Esophagus squamous epithelium (tissue), 5 donors: ENCODE results near the gene TTC32. TPM values are rescaled to one million over a fixed set of nuclear protein-coding genes. Genes with fewer than 3 reads are reported as not detected.

Experiments
- DNase-seq: peaks from one replicate; lab custom pipeline; 2025; lab: John Stamatoyannopoulos, UW
- H3K27ac ChIP-seq, 4 donors: fragments of 200-600 bp; sonication (generic); one replicate each; pipeline ENCODE4 v1.5.1; 2016 to 2019; ENCODE audit warnings: mild to moderate bottlenecking in 1 of 4
- H3K27me3 ChIP-seq, 4 donors: fragments of 200-600 bp; sonication (generic); 1 replicate in 3 of 4; 2 replicates in 1 of 4; pipeline versions ENCODE4 v1.5.1 to v1.6.0; 2017 to 2021; ENCODE audit warnings: antibody characterized with exemption in 1 of 4
- H3K36me3 ChIP-seq, 3 donors: fragments of 200-600 bp; sonication (generic); one replicate each; pipeline ENCODE4 v1.5.1; 2016 to 2019
- H3K4me1 ChIP-seq, 3 donors: fragments of 200-600 bp; sonication (generic); one replicate each; pipeline ENCODE4 v1.5.1; 2017 to 2019
- H3K4me3 ChIP-seq, 4 donors: fragments of 200-600 bp; sonication (generic); 1 replicate in 3 of 4; 2 replicates in 1 of 4; pipeline ENCODE4 v1.5.1; 2016 to 2019; ENCODE audit warnings: mild to moderate bottlenecking in 2 of 4, moderate library complexity in 1 of 4
- H3K9me3 ChIP-seq, 3 donors: fragments of 200-600 bp; sonication (generic); one replicate each; pipeline ENCODE4 v1.5.1; 2016 to 2019
- POLR2A ChIP-seq, 4 donors: fragments of 450-650 bp; IDR thresholded peaks; one replicate each; pipeline ENCODE4 v1.6.1; 2017; ENCODE audit warnings: antibody characterized with exemption in 4 of 4, mild to moderate bottlenecking in 4 of 4, moderate library complexity in 3 of 4
- WGBS, 2 donors: methylation state at CpG; one replicate each; pipeline ENCODE4 v1.1.5; 2018; 5-methylcytosine and 5-hydroxymethylcytosine counted together
- intact Hi-C: fragments of 100-400 bp; cut with DNase I; formaldehyde crosslinking; loops from one replicate; pipeline ENCODE4 v1.15.0; 2022
- total RNA-seq, 4 donors: library from RNA; depleted of rRNA; stranded (reverse); fragments of >200 nt; gene quantifications; one replicate each; pipeline ENCODE4 v1.1.0, GENCODE V29; 2016
- TF ChIP-seq, protein P1 (sequence below), 6 experiments: fragments of 450-650 bp in 4 of 6; fragments of 200-600 bp in 2 of 6; sonication (generic) in 2 of 6; IDR thresholded peaks; one replicate each; pipeline ENCODE4 v1.5.1; 2016 to 2019; ENCODE audit warnings: antibody characterized with exemption in 6 of 6, mild to moderate bottlenecking in 4 of 6, moderate library complexity in 4 of 6
- donor health status: DM: yes; HTN: yes; CAD: no.

The TTC32 gene
- total RNA-seq, 4 donors from 2014 or later, result 5.2 to 15.8 (median 7.2) TPM

DNA sequence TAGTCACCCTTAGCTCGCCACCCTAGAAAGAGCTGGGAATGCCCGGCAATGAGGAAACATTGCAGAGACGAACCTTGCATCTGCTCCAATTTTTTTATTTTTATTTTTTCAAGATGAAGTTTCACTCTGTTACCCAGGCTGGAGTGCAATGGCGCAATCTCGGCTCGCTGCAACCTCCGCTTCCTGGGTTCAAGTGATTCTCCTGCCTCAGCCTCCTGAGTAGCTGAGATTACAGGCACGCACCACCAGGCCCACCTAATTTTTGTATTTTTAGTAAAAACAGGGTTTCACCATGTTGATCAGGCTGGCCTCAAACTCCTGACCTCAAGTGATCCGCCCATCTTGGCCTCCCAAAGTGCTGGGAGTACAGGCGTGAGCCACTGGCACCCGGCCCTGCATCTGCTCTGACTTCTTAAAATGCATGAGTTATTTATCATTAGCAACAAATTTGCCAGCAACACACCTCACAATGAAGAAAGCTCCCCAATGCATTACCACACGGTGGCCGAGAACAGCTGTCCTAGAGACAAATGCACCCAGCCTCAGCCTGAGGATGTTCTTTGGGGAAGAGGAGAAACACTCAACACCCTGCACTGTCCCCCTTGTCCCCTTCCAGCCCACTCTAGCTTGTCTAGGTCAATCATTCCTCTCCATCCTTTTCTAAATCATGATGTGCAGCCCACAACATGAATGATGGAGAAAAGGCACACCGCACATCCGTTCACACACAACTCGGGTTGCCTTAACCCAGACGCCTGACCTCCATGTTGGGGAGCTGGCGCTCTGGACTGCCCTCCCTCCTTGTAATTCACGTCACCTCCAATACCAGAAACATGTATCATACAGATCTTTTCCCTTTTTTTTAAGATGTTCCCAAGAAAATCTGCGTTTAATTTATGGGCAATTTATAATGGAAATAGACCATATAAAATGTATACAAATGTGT, 46.9 kb downstream of the TTC32 start:
- no peak overlapping the region for H3K27ac ChIP-seq
- intact Hi-C loops, result no loop called here
- DNase-seq, result no peak
- no peaks in the 10 kb centered on the region for H3K27me3 ChIP-seq
- 91% methylated on average over 20 of the region's 20 CpGs for WGBS, 2 donors
- H3K36me3 ChIP-seq, result no peaks in the 10 kb centered on the region
- H3K4me1 ChIP-seq, result peaks cover 0 to 9% (median 5%) of the 10 kb centered on the region in 3 donors
- H3K4me3 ChIP-seq, result no peak overlapping the region
- no peaks in the 10 kb centered on the region for H3K9me3 ChIP-seq
- TF ChIP-seq POLR2A (IDR thresholded peaks at IDR 0.05), result no peak
- TF ChIP-seq, protein P1, sequence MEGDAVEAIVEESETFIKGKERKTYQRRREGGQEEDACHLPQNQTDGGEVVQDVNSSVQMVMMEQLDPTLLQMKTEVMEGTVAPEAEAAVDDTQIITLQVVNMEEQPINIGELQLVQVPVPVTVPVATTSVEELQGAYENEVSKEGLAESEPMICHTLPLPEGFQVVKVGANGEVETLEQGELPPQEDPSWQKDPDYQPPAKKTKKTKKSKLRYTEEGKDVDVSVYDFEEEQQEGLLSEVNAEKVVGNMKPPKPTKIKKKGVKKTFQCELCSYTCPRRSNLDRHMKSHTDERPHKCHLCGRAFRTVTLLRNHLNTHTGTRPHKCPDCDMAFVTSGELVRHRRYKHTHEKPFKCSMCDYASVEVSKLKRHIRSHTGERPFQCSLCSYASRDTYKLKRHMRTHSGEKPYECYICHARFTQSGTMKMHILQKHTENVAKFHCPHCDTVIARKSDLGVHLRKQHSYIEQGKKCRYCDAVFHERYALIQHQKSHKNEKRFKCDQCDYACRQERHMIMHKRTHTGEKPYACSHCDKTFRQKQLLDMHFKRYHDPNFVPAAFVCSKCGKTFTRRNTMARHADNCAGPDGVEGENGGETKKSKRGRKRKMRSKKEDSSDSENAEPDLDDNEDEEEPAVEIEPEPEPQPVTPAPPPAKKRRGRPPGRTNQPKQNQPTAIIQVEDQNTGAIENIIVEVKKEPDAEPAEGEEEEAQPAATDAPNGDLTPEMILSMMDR (IDR thresholded peaks at IDR 0.05), result no peak

DNA sequence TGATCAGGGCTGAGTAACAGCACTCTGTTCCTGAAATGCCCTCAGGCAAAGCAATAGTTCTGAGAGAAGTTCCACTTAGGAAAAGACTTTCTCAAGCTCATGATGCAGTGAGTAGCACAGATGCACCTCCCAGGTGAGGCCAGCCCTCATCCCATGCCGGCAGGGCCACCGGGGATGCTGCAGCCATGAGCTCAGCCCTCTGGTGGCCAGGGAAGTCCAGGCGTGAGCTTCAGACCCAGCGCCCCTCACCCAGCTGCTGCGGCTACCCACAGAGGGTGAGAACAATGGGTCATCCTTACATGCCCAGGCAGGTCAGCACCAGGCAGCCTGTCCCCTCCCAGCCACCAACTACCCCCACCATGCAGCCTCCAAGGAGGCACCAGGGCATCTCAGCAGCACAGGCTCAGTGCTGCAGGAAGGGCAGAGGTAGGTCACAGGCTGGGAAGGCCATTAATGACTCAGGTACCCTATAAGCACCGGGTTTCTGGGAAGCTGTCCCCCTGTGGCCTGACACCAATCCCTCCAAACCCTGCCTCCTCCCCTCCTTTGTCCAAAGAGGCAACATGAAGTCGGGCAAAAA, 50.6 kb downstream of the TTC32 start:
- no peaks in the 10 kb centered on the region for H3K27me3 ChIP-seq
- peaks cover 0 to 7% (median 5%) of the 10 kb centered on the region in 3 donors for H3K4me1 ChIP-seq
- no peaks in the 10 kb centered on the region for H3K36me3 ChIP-seq
- WGBS, 2 donors, result 68 to 79% methylated on average over 2 of the region's 7 CpGs
- DNase-seq, result no peak
- H3K9me3 ChIP-seq, result no peaks in the 10 kb centered on the region
- no peak overlapping the region for H3K4me3 ChIP-seq
- no peak overlapping the region for H3K27ac ChIP-seq
- TF ChIP-seq, protein P1 (IDR thresholded peaks at IDR 0.05), result no peak
- TF ChIP-seq POLR2A (IDR thresholded peaks at IDR 0.05), result no peak
- intact Hi-C loops, result no loop called here

DNA sequence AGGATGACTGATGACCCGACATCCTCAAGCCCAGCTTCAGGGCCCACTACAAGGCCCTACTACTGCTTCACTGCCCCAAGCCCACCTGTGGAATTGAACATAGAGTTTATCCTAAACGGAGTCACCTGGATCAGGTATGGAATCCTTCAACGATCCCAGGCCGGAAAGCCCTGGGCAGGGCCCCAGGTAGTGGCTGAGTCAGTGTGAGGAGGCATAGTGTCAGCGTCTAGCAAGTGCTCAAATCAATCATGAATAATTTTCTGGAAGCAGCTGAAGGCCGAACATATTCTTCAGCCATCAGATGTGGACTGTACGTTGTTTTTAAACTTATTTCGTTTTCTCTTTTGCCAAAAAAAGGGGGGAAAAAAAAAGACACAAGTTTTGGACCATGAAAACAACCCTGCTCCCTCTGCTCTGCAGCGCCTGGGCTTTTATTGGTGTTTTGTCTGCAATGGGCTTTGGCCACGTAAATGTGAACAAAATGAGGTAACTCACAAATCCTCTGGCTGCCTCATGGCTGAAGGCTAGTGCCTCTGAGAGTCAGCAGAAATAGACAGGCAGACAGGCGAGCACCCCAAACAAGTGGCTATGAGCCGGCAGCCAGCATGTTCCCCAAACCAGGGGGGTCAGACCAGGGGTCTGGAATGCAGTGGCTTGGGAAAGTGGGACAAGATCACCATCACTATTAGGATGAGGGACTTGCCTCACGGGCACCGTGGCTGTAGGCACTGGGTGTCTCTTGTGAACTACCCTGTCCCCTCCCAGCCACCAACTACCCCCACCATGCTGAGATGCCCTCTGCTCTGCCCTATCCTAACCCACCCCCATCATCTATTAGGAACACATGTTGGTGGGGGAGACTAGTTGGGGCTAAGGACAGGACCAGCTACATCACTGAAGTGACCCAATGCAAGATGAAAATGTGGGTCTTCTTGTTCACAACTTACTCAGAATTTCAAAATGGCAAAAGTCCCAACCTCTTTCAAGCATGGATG, 51.4 kb downstream of the TTC32 start:
- 71 to 83% methylated on average over 11 to 12 of the region's 14 CpGs for WGBS, 2 donors
- TF ChIP-seq, protein P1 (IDR thresholded peaks at IDR 0.05), result no peak
- TF ChIP-seq POLR2A (IDR thresholded peaks at IDR 0.05), result no peak
- Histone ChIP-seq H3K36me3 (no peaks in the 10 kb centered on the region), H3K4me3 (no peak overlapping the region), H3K27ac (no peak overlapping the region), H3K4me1 (no peaks in the 10 kb centered on the region), H3K9me3 (no peaks in the 10 kb centered on the region), H3K27me3 (peaks cover 0 to under 1% (median 0%) of the 10 kb centered on the region in 4 donors)
- intact Hi-C loops, result no loop called here
- DNase-seq, result no peak

DNA sequence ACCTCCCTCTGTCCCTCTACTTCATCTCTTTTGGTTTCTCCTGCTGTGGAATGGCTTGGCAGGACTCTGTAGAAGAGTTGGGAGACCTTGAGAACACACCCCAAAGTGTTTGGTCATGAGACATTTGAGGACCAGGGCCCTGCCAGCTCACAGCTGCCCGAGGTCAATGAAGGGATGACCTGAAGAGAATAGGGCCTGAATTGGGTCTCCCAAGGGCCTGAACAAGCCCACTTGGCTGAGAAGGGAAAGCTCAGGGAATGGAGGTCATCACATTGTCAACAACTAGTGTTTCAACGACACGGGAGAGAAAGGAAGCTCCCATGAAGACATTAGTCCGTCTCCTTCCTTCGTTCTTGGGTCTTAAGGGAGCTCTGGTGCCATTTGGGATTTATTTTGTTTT, 52.8 kb downstream of the TTC32 start:
- Histone ChIP-seq H3K36me3 (no peaks in the 10 kb centered on the region), H3K9me3 (no peaks in the 10 kb centered on the region), H3K27me3 (peaks cover 0 to 3% (median 0%) of the 10 kb centered on the region in 4 donors), H3K4me1 (no peaks in the 10 kb centered on the region), H3K27ac (no peak overlapping the region), H3K4me3 (no peak overlapping the region)
- WGBS, 2 donors, result 81 to 87% methylated on average over 4 to 5 of the region's 5 CpGs
- intact Hi-C loops, result no loop called here
- no peak for DNase-seq
- TF ChIP-seq, protein P1 (IDR thresholded peaks at IDR 0.05), result no peak
- no peak for TF ChIP-seq POLR2A (IDR thresholded peaks at IDR 0.05)
